Measurements from ENCODE around the gene ODF4.

DNA sequence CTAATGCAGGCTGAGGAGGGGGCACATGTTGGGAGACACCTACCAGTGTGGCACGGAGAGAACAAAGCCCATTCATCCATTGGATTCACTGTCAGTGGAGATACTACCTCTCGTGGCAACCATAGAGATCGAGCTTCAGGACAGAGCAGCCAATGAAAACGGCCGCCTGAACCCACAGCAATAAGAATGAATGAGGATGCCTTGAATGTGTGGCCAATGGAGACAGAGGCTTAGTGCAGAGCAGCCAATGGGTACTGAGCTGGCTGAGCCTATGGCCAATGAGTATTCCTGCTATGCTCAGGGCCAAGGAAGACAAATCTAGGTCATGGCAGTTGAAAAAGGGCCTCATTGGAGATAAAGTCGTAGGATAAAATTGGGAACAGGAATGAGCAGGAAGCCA, 18.6 kb upstream of the ODF4 start:
- TF ChIP-seq, protein P1, sequence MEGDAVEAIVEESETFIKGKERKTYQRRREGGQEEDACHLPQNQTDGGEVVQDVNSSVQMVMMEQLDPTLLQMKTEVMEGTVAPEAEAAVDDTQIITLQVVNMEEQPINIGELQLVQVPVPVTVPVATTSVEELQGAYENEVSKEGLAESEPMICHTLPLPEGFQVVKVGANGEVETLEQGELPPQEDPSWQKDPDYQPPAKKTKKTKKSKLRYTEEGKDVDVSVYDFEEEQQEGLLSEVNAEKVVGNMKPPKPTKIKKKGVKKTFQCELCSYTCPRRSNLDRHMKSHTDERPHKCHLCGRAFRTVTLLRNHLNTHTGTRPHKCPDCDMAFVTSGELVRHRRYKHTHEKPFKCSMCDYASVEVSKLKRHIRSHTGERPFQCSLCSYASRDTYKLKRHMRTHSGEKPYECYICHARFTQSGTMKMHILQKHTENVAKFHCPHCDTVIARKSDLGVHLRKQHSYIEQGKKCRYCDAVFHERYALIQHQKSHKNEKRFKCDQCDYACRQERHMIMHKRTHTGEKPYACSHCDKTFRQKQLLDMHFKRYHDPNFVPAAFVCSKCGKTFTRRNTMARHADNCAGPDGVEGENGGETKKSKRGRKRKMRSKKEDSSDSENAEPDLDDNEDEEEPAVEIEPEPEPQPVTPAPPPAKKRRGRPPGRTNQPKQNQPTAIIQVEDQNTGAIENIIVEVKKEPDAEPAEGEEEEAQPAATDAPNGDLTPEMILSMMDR (IDR thresholded peaks at IDR 0.05), result no peak
- TF ChIP-seq EZH2phosphoT487 (IDR thresholded peaks at IDR 0.05; ENCODE audit: borderline replicate concordance, low read depth), result no peak
- TF ChIP-seq, protein P2, sequence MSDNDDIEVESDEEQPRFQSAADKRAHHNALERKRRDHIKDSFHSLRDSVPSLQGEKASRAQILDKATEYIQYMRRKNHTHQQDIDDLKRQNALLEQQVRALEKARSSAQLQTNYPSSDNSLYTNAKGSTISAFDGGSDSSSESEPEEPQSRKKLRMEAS (IDR thresholded peaks at IDR 0.05; ENCODE audit: low read depth), result no peak
- no peak for TF ChIP-seq RAD21 (IDR thresholded peaks at IDR 0.05; ENCODE audit: low read length)
- TF ChIP-seq, protein P3, sequence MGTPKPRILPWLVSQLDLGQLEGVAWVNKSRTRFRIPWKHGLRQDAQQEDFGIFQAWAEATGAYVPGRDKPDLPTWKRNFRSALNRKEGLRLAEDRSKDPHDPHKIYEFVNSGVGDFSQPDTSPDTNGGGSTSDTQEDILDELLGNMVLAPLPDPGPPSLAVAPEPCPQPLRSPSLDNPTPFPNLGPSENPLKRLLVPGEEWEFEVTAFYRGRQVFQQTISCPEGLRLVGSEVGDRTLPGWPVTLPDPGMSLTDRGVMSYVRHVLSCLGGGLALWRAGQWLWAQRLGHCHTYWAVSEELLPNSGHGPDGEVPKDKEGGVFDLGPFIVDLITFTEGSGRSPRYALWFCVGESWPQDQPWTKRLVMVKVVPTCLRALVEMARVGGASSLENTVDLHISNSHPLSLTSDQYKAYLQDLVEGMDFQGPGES (IDR thresholded peaks at IDR 0.05; ENCODE audit: low read depth, low read length), result no peak
- TF ChIP-seq, protein P4, sequence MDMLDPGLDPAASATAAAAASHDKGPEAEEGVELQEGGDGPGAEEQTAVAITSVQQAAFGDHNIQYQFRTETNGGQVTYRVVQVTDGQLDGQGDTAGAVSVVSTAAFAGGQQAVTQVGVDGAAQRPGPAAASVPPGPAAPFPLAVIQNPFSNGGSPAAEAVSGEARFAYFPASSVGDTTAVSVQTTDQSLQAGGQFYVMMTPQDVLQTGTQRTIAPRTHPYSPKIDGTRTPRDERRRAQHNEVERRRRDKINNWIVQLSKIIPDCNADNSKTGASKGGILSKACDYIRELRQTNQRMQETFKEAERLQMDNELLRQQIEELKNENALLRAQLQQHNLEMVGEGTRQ (IDR thresholded peaks at IDR 0.05; ENCODE audit: borderline replicate concordance, low read depth, low read length), result no peak
